HuH-7.5 (cell line): Measurements from ENCODE around the gene NHERF1.
A peak's percentile ranks its signal among the peaks of the same experiment; 100 is the strongest.

ENCODE experiments used
- DNase-seq: peaks from one replicate; pipeline ENCODE4 v3.0.0; 2011; ENCODE audit warnings: low spot score

Gene NHERF1

DNA sequence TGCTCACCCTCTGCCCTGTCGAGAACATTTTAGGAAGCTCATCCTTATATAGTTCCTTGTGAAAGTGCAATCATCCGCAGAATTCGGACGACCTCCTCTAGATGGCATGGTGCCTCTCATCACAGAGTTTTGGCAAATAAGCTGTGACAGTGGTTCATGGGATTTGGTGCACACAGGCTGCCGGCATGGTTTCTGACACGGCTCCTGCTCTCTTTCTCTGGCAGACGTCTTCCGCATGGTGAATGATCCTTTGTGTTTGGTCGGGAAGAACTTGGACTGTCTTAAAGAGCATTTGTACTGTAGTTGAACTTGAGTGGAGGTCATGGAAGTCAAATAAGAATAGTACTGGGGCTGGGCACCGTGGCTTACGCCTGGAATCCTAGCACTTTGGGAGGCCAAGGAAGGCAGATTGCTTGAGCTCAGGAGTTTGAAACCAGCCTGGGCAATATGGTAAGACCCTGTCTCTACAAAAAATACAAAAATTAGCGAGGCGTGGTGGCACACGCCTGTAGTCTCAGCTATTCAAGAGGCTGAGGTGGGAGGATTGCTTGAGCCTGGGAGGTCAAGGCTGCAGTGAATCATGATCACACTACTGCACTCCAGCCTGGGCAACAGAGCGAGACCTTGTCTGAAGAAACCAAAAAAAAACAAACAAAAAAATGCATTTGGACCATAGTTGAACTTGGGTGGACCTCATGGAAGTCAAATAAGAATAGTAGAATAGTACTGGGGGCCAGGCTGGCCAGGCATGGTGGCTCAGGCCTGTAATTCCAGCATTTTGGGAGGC lies 62.5 kb downstream of the NHERF1 start:
- DNase-seq: no peak

DNA sequence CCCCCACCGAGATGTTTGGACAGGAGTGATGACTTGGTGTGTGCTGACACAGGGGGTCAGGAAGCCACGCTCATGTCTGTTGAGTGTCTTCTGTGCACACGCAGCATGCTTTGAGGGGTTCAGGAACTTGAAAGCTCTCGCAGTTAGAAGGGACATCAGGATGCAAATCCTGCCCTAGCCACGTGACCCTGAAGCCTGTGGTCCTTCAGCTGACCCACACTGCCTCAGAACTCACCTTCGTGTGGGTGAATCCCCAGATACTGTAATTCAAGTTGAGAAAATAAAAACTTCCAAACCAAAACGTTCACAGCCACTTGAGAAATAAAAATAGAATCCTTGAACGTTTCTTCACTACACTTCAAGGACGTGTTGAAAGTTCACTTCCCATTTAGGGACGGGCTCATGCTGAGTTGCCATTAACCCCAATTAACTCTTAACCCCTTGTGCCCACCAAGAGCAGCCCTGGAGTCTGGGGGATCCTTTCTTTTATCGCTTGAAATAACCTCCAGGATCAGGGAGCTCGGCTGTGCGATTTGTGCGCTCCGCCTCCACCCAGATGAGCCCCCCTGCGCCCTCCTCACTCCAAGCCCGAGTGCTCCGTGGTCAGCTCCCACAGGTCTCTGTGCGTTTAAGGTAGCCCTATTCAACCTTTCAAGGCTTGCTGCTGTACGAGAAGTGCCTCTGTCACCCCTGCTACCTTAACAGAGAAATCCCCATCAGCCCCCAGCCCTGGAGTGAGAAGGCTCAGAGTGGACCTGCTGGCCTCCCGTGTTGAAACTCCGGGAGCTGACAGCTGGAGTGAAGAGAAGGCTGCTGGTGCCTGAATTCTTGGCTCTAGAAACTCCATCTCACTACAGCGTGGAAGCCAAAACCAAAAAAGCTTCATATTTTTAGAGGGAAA lies 63.9 kb downstream of the NHERF1 start:
- no peak for DNase-seq

DNA sequence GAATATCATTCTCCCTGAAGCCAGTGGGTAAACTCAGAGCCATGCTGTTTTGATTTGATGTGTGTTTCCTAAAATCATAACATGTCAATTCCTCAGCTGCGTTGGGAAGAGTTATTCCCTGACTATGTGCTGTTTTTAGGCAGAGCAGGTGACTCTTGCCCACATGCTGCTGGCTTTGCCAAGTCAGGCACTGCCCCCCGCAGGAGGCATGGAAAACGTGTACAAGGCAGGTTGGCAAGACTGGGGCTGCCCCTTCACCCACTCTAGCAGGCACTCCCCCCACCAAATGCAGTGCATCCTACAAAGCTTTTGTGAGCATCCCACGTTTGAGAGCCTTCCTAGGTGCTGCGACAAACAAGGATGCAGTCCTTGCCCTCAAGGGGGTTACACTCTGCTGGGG lies 66.0 kb downstream of the NHERF1 start:
- DNase-seq: no peak

DNA sequence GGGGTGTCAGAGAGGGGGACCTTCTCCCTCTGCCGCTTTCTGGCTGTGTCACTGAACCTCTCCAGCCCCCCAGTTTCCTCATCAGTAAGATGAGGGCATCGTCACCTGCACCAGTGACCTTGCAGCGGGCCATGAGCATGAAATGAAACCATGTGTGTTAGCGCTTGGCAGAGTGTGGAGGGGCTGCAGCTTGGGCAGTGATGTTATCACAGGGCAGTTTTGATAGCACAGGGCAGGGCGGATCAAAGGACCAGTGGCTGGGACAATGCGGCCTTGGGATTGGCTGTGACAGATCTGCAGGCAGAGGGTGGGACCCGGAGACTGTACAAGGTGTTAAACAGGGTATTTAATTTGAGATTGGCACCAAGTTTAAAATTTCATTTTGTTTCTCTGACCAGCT lies 66.6 kb downstream of the NHERF1 start:
- no peak for DNase-seq

DNA sequence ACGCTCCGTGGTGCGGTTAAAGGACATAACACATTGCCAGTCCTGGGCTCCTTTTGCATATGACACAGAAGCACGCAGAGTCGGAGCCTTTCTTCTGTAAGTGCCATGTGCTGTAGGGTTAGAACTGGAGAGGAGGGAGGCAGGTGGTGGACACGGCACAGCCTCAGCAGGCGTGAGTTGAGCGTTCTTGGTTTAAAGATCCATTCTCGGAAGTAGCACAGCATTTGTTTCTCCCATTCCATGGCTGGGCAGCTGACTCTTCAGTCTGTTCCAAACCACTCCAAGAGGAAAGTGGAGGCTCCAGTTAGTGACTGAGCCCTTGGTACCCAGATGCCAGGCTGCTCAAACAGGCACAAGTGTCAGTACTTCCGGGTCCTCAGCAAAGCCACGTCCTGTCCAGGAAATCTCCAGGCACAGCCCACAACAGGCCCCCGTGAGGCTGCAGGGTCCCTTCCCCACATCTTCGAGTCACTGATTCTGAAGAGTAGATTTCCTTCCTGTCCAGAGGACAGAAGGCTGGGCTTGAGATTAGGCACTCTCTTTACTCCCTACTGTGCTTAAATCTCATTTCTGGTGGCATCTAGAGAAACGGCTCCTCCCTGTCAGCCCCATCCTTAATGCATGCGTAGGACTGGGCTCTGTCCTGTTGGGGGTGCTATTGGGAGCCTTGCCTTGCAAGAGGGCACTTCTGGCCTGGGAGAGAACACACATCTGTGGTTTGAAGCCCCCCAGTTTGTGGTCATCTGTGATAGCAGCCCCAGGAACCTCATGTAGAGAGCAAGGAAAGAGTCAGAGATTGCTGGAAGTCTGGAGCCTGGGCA lies 67.3 kb downstream of the NHERF1 start:
- peak; percentile 34 for DNase-seq

DNA sequence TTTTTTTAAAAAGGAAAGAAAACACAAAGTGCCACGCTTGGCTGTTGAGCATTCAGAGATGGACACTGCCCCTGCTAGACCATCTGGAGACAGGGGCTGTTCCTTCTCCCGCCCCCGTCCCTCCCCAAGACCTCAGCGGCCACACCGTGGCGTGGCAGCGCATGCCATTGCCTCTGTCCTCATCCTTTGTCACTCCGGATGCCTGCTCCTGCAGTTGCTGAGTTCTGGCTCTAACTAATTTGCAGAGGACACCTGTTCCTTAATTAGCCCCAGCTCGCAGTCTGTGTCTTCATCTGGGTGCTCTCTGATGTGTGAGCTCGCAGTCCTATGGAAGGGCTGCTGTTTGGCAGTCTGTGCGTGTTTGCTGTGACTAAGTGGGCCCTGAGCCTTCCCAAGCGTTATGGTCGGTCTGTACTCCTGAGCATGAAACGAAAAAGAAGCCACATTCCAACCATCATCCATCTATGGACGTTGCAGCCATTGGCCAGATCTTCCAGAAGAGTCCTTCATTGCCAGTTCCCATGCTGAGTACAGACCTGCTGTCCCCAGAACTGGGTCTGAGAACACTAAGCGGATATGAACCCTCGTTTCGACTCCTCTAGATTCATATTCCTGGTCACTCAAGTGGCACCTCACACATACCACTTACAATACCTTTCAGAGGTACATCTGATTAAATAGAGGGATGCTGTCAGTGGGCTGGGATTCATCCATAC lies 68.6 kb downstream of the NHERF1 start:
- no peak for DNase-seq

DNA sequence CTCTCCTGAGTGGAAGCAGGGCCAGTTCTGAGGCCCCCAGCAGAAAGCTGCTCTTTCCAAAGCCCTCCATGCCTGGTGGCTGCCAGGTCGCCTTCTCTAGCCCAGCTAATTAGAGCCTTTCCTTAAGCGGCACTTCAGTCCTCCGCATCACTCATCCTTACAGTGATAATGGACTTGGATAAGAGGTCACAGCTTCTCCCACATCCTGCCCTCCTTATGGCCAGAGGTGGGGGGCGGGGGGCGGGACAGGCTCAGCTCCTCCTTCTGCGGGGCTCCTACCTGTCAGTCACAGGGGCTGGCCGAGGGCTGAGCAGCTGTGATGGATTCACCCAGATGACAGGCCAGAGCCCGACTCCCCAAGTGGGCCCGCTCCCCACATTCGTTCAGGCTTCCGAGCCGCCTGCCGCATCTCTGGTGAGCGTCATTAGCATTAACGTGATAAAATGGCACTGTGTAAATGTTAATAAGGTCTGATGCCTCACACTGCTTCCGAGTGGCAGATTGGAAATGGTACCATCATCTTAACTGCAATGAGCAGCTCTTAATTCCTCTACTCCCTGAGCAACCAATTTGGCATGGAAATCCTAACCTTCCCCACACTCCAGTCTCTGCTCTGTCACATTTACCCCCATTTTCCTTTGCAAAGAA lies 70.0 kb downstream of the NHERF1 start:
- DNase-seq: no peak
